Stimulated activated naive CD4-positive, alpha-beta T cell treated with Interleukin-2 at 50 U/mL for 16 hours (primary cell): Measurements from ENCODE around the gene DNM3.

Source experiments
- DNase-seq: peaks from one replicate; lab custom pipeline; 2025; lab: John Stamatoyannopoulos, UW

DNM3 gene

GRCh38 chr1:172397221-172397620, 555.9 kb downstream of the DNM3 start:
- DNase-seq: no peak

- DNase-seq: no peak
Observed at GRCh38 chr1:172397633-172398032, 556.3 kb downstream of the DNM3 start.

- DNase-seq: no peak
Observed at GRCh38 chr1:172398193-172398592, 556.9 kb downstream of the DNM3 start.

GRCh38 chr1:172398970-172399755, 557.9 kb downstream of the DNM3 start:
- no peak for DNase-seq

- no peak for DNase-seq
Observed at GRCh38 chr1:172399756-172400721, 558.7 kb downstream of the DNM3 start.

- no peak for DNase-seq
Observed at GRCh38 chr1:172400722-172401105, 559.4 kb downstream of the DNM3 start.

GRCh38 chr1:172401477-172401876, 560.2 kb downstream of the DNM3 start:
- no peak for DNase-seq

- no peak for DNase-seq
Observed at GRCh38 chr1:172401892-172402291, 560.6 kb downstream of the DNM3 start.

- no peak for DNase-seq
Observed at GRCh38 chr1:172402878-172403569, 561.7 kb downstream of the DNM3 start.

- no peak for DNase-seq
Observed at GRCh38 chr1:172404121-172404520, 562.8 kb downstream of the DNM3 start.

GRCh38 chr1:172405912-172406311, 564.6 kb downstream of the DNM3 start:
- no peak for DNase-seq

GRCh38 chr1:172406968-172407367, 565.7 kb downstream of the DNM3 start:
- no peak for DNase-seq

GRCh38 chr1:172408958-172409357, 567.7 kb downstream of the DNM3 start:
- no peak for DNase-seq

- no peak for DNase-seq
Observed at GRCh38 chr1:172410027-172410426, 568.7 kb downstream of the DNM3 start.

GRCh38 chr1:172411791-172412338, 570.6 kb downstream of the DNM3 start:
- no peak for DNase-seq

GRCh38 chr1:172414331-172414730, 573.0 kb downstream of the DNM3 start:
- DNase-seq: no peak

GRCh38 chr1:172416496-172417035, 575.3 kb downstream of the DNM3 start:
- no peak for DNase-seq

- no peak for DNase-seq
Observed at GRCh38 chr1:172417557-172417956, 576.3 kb downstream of the DNM3 start.

- no peak for DNase-seq
Observed at GRCh38 chr1:172420385-172420784, 579.1 kb downstream of the DNM3 start, which contains the start of gene C1orf105. C1orf105 (plus strand) TSS chr1:172420685; CDS start chr1:172420886, 201 bp downstream.

- DNase-seq: no peak
Observed at GRCh38 chr1:172421974-172422604, 580.8 kb downstream of the DNM3 start.

- no peak for DNase-seq
Observed at GRCh38 chr1:172423336-172423735, 582.0 kb downstream of the DNM3 start.
